Panc1 (cell line): ENCODE data around the gene FOXK2. TPM values are rescaled to one million over a fixed set of nuclear protein-coding genes. Genes with fewer than 3 reads are reported as not detected.

ENCODE experiments used
- ATAC-seq: fragments of 200-7000 bp; cut with Tn5 transposase; 2 replicates; pipeline ENCODE4 v1.9.1; 2020; ENCODE audit warnings: mild to moderate bottlenecking, moderate library complexity
- BruUV-seq: library from RNA; stranded (reverse); fragments of 400-500 nt; replicated peaks from 2 replicates; lab custom pipeline; 2021; lab: Mats Ljungman, UMichigan
- CTCF ChIA-PET: fragments of 300-600 bp; sonication (Branson Sonifier 250); formaldehyde crosslinking; loops from one replicate; lab custom pipeline; 2022; ENCODE audit warnings: antibody characterized with exemption; lab: Charles Lee
- POLR2A ChIA-PET: fragments of 300-600 bp; sonication (Branson Sonifier 250); formaldehyde crosslinking; loops from one replicate; lab custom pipeline; 2022; ENCODE audit warnings: antibody characterized with exemption; lab: Charles Lee
- DNase-seq: peaks from one replicate; pipeline ENCODE4 v3.0.0-alpha.2; 2010; ENCODE audit warnings: low read depth, low spot score
- H3K27ac ChIP-seq: 2 replicates; pipeline ENCODE4 v1.5.1; 2011; ENCODE audit warnings: mild to moderate bottlenecking, low read length, inconsistent platforms
- H3K27me3 ChIP-seq: fragments of 200-500 bp; sonication (Bioruptor generic); 2 replicates; pipeline ENCODE4 v1.6.0; 2014; ENCODE audit warnings: low read length, inconsistent platforms; ENCODE audit not compliant: control insufficient read depth, insufficient read depth
- H3K36me3 ChIP-seq: fragments of 200-500 bp; sonication (Bioruptor generic); 2 replicates; pipeline ENCODE4 v1.5.1; 2014; ENCODE audit warnings: inconsistent platforms, mild to moderate bottlenecking, low read length, moderate library complexity; ENCODE audit not compliant: control insufficient read depth, insufficient read depth
- H3K4me1 ChIP-seq: 2 replicates; pipeline ENCODE4 v1.5.1; 2011; ENCODE audit warnings: inconsistent platforms, mild to moderate bottlenecking, low read length, moderate library complexity; ENCODE audit not compliant: control insufficient read depth, insufficient read depth
- H3K4me3 ChIP-seq, 2 experiments: 2 replicates each; pipeline ENCODE4 v1.5.1; 2011 to 2012; ENCODE audit warnings: low read depth in 2 of 2, low read length in 2 of 2, mild to moderate bottlenecking in 2 of 2, inconsistent platforms in 1 of 2, moderate library complexity in 1 of 2
- H3K9me3 ChIP-seq: fragments of 200-500 bp; sonication (Bioruptor generic); 2 replicates; pipeline ENCODE4 v1.5.1; 2014; ENCODE audit warnings: low read depth, mild to moderate bottlenecking, inconsistent platforms, low read length, moderate library complexity; ENCODE audit not compliant: control insufficient read depth, insufficient read depth
- POLR2AphosphoS5 ChIP-seq: IDR thresholded peaks from 2 replicates; pipeline ENCODE4 v1.6.1; 2012; ENCODE audit warnings: mild to moderate bottlenecking, low read depth, low read length, moderate library complexity
- REST ChIP-seq, 2 experiments: IDR thresholded peaks; 2 replicates each; pipeline ENCODE4 v1.6.1; 2011 to 2012; ENCODE audit warnings: low read depth in 2 of 2, control low read depth in 1 of 2, low read length in 1 of 2, mild to moderate bottlenecking in 1 of 2, moderate library complexity in 1 of 2; ENCODE audit not compliant: insufficient read depth in 1 of 2
- SIN3A ChIP-seq: IDR thresholded peaks from 2 replicates; pipeline ENCODE4 v1.6.1; 2012; ENCODE audit warnings: low read depth, mild to moderate bottlenecking, low read length, moderate library complexity, borderline replicate concordance; ENCODE audit not compliant: insufficient read depth
- TCF7L2 ChIP-seq: IDR thresholded peaks from 2 replicates; pipeline ENCODE4 v1.6.1; 2011; ENCODE audit warnings: mild to moderate bottlenecking, low read depth, low read length, inconsistent platforms
- in situ Hi-C: cut with HindIII; loops from 2 replicates; pipeline ENCODE4 v1.10.0; 2016; ENCODE audit warnings: low sequenced_read_pairs, low pct_unique_long_range_greater_than_20kb
- intact Hi-C: fragments of 100-400 bp; cut with micrococcal nuclease; formaldehyde crosslinking; loops from one replicate; pipeline ENCODE4 v1.10.0; 2022; ENCODE audit not compliant: unreplicated experiment
- total RNA-seq: library from RNA; stranded (reverse); gene quantifications from one replicate; pipeline ENCODE4 v1.2.1, GENCODE V29; 2021; ENCODE audit not compliant: unreplicated experiment
- TF ChIP-seq, protein P1 (sequence below): fragments of 450-650 bp; IDR thresholded peaks from 2 replicates; pipeline ENCODE4 v1.5.1; 2017; ENCODE audit warnings: mild to moderate bottlenecking

Gene FOXK2
- total RNA-seq, 1 experiment from 2014 or later, result 143 TPM

- Histone ChIP-seq H3K27me3 (no peaks in the 10 kb centered on the region), H3K27ac (no peak overlapping the region), H3K9me3 (no peaks in the 10 kb centered on the region), H3K4me3 (no peak overlapping the region), H3K4me1 (peaks cover 6% of the 10 kb centered on the region; the same call in 1 of the 2 replicates), H3K36me3 (no peaks in the 10 kb centered on the region)
- intact Hi-C loops (no loop called here), in situ Hi-C loops (no loop called here)
- ATAC-seq (no peak), DNase-seq (no peak)
- no TSS peak for BruUV-seq
- POLR2A ChIA-PET, result no interaction called here
- CTCF ChIA-PET, result interaction anchor here (0.8 kb wide), 1 partner anchor 29 kb away, joined by 4 read pairs; no protein-coding TSS in a partner anchor
- no peak for TF ChIP-seq POLR2AphosphoS5
- TF ChIP-seq, protein P1, sequence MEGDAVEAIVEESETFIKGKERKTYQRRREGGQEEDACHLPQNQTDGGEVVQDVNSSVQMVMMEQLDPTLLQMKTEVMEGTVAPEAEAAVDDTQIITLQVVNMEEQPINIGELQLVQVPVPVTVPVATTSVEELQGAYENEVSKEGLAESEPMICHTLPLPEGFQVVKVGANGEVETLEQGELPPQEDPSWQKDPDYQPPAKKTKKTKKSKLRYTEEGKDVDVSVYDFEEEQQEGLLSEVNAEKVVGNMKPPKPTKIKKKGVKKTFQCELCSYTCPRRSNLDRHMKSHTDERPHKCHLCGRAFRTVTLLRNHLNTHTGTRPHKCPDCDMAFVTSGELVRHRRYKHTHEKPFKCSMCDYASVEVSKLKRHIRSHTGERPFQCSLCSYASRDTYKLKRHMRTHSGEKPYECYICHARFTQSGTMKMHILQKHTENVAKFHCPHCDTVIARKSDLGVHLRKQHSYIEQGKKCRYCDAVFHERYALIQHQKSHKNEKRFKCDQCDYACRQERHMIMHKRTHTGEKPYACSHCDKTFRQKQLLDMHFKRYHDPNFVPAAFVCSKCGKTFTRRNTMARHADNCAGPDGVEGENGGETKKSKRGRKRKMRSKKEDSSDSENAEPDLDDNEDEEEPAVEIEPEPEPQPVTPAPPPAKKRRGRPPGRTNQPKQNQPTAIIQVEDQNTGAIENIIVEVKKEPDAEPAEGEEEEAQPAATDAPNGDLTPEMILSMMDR, result no peak
- TF ChIP-seq REST (IDR thresholded peaks at IDR 0.05; ENCODE audit: insufficient read depth in 1 of 2, low read depth in 2 of 2, low read length in 1 of 2), result no peak
- no peak for TF ChIP-seq TCF7L2
- TF ChIP-seq SIN3A, result no peak
These were observed 40.7 kb downstream of the FOXK2 start for GRCh38 chr17:82560252-82560642.

DNA sequence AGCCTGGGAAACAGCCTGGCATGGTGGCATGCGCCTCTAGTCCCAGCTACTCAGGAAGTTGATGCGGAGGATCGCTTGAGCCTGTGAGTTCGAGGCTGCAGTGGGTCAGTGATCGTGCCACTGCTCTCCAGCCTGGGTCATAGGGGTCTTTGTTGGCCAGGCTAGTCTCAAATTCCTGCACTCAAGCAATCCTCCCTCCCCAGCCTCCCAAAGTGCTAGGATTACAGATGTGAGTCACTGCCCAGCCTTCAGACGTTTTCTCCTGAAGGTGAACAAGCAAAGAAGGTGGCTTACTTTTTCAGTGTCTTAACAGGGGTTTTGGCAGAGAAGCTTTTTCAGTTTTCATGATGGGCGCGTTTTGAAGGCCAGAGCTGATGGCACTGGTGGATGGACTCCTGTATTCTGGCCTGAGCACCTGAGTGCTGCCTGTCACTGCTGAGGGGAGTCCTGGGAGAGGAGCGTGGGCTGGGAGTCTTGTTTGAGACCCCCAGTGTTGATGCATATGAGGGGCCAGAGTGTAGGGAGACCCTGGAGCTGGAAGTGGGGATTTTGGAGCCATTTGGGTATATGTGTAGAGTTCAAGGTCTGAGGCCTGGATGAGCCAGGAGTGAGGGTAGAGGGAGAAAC, 41.4 kb downstream of the FOXK2 start:
- 0 out of 2 replicates have a peak, but pooled peaks have one; percentile 19 for ATAC-seq

More for the DNA sequence above, 41.4 kb downstream of the FOXK2 start:
- in situ Hi-C loops (no loop called here), intact Hi-C loops (no loop called here)
- no peak overlapping the region for H3K4me3 ChIP-seq
- no peaks in the 10 kb centered on the region for H3K27me3 ChIP-seq
- ChIA-PET CTCF (interaction anchor here (0.8 kb wide), 1 partner anchor 29 kb away, joined by 4 read pairs; no protein-coding TSS in a partner anchor), POLR2A (no interaction called here)
- TF ChIP-seq POLR2AphosphoS5 (no peak), TCF7L2 (no peak), SIN3A (no peak), REST (IDR thresholded peaks at IDR 0.05; ENCODE audit: insufficient read depth in 1 of 2, low read depth in 2 of 2, low read length in 1 of 2) (no peak)
- TF ChIP-seq, protein P1, result no peak
- H3K36me3 ChIP-seq, result no peaks in the 10 kb centered on the region
- peaks cover 6% of the 10 kb centered on the region; the same call in 1 of the 2 replicates for H3K4me1 ChIP-seq
- BruUV-seq, result no TSS peak
- H3K9me3 ChIP-seq, result no peaks in the 10 kb centered on the region
- H3K27ac ChIP-seq, result no peak overlapping the region
- DNase-seq, result no peak
